Measurements from ENCODE around the gene PLCL1. TPM values are rescaled to one million over a fixed set of nuclear protein-coding genes. Genes with fewer than 3 reads are reported as not detected.
A peak's percentile ranks its signal among the peaks of the same experiment; 100 is the strongest.

The PLCL1 gene
- total RNA-seq, 1 donor from 2014 or later: 0.50 TPM

DNA sequence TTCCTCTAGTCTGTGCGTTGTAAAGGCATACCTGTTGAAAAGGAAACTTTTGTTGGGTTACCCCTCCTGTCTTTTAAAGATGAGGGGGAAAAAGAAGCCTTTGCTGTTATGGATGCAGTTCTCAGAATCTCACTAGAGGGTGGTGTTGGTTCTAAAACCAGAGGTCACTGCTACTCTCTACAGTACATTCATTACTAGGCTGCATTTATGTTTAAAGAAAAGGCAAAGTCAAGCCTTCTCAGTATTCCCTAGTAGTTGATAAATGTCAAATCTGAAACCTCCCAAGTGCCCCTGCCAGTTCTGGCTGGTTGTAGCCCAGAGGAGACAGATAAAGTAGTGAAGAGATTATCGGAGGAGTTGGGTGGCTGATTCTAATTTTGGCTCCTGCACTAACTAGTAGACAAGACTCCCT lies 1.4 kb upstream of the PLCL1 start:
- Mint-ChIP-seq H3K36me3 (ENCODE audit: low read depth) (no peaks in the 10 kb centered on the region), H3K27ac (ENCODE audit: unreplicated experiment) (no peak overlapping the region), H3K4me1 (ENCODE audit: low read depth) (peaks cover 15% of the 10 kb centered on the region), H3K27me3 (ENCODE audit: low read depth) (peaks cover 44% of the 10 kb centered on the region), H3K9me3 (ENCODE audit: low read depth) (no peaks in the 10 kb centered on the region), H3K4me3 (ENCODE audit: unreplicated experiment) (no peak overlapping the region)
- TF ChIP-seq, protein P1, sequence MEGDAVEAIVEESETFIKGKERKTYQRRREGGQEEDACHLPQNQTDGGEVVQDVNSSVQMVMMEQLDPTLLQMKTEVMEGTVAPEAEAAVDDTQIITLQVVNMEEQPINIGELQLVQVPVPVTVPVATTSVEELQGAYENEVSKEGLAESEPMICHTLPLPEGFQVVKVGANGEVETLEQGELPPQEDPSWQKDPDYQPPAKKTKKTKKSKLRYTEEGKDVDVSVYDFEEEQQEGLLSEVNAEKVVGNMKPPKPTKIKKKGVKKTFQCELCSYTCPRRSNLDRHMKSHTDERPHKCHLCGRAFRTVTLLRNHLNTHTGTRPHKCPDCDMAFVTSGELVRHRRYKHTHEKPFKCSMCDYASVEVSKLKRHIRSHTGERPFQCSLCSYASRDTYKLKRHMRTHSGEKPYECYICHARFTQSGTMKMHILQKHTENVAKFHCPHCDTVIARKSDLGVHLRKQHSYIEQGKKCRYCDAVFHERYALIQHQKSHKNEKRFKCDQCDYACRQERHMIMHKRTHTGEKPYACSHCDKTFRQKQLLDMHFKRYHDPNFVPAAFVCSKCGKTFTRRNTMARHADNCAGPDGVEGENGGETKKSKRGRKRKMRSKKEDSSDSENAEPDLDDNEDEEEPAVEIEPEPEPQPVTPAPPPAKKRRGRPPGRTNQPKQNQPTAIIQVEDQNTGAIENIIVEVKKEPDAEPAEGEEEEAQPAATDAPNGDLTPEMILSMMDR (IDR thresholded peaks at IDR 0.05): peak; percentile 92
- DNase-seq (ENCODE audit: low spot score): no peak

DNA sequence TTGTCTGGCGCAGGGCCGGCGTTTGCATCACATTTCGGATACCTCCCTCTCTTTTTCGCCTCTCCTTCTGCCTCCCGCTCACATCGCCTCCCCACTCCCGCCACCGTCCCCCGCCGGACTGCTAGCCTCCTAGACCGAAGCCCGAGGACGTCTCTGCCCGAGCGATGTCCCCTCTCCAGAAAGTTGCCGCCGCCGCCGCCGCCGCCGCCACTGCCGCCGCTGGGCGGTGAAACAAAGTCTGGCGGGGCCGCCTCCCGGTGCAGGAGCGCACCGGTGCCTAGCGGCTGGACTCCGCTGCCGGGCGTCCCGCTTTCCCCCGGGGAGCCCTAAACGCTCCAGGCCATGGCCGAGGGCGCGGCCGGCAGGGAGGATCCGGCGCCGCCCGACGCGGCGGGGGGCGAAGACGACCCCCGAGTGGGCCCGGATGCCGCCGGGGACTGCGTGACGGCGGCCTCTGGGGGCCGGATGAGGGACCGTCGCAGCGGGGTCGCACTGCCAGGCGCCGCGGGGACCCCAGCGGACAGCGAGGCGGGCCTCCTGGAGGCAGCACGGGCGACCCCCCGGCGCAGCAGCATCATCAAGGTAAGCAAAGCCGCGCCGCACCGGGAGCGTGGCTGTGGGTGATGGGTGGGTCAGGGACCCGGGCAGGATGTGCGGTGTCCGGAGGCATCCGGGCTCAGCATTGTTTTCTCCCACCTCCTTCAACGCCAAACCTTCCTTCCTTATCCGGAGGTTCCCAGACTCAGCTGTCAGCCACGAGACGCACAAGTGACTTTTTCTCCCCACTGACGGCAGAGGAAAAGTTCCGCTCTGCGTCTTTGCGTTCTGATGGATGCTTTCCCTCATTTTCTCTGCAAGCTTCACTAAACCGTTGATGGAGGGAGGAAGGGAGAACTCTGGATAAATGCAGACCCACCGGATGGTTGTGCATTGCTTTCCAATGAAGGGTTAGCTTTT lies 643 bp downstream of the PLCL1 start:
- H3K27ac Mint-ChIP-seq (ENCODE audit: unreplicated experiment): no peak overlapping the region
- no peaks in the 10 kb centered on the region for H3K36me3 Mint-ChIP-seq (ENCODE audit: low read depth)
- TF ChIP-seq, protein P1 (IDR thresholded peaks at IDR 0.05): peak; percentile 38
- peaks cover 41% of the 10 kb centered on the region for H3K27me3 Mint-ChIP-seq (ENCODE audit: low read depth)
- peak overlapping the region; percentile 83 for H3K4me3 Mint-ChIP-seq (ENCODE audit: unreplicated experiment)
- DNase-seq (ENCODE audit: low spot score): peak; percentile 84
- H3K4me1 Mint-ChIP-seq (ENCODE audit: low read depth): peaks cover 15% of the 10 kb centered on the region
- H3K9me3 Mint-ChIP-seq (ENCODE audit: low read depth): no peaks in the 10 kb centered on the region

DNA sequence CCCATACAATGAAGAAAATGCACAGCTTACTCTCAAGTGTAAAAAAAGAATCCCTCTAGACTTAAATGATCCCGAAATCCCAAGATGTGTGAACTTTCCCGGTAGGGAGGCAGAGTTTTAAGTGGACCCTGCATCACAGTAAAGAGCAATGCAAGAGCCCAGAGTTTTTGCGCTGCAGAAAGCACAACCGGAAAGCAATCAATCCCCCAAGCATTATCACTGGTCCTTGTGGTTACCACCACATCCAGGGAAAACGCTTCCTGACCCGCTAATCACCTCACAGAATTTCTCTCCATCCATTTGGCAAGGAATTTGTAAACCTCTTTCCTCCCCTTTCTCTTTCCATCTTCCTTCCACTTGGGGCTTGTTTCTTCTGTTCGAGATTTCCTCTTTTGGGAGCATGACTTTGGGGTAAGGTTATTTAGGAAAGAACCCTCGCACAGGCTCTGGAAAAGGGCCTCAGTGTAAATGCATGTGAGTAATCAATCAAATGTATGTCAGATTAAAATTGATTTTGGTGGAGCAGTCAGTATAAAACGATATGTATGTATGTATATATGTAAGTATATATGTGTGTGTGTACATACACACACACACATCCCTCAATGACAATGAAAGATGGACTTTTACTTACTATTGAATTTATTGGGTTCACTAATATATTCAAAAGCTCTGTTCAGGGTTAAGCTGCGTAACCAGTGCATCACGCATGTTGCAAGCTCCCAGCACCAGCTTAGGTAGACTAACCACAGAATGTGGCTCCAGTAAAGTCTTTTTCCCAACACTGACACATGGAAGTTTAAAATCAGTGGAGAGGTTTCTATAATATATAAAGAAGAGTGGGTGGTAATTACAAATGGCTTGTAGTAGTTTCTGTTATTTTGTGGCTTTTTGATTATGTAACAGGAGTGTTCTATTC lies 1.6 kb downstream of the PLCL1 start:
- Mint-ChIP-seq H3K4me3 (ENCODE audit: unreplicated experiment) (peak overlapping the region; percentile 68), H3K4me1 (ENCODE audit: low read depth) (peaks cover 15% of the 10 kb centered on the region), H3K27me3 (ENCODE audit: low read depth) (peaks cover 43% of the 10 kb centered on the region), H3K9me3 (ENCODE audit: low read depth) (no peaks in the 10 kb centered on the region), H3K27ac (ENCODE audit: unreplicated experiment) (no peak overlapping the region), H3K36me3 (ENCODE audit: low read depth) (no peaks in the 10 kb centered on the region)
- TF ChIP-seq, protein P1 (IDR thresholded peaks at IDR 0.05): no peak
- DNase-seq (ENCODE audit: low spot score): no peak

DNA sequence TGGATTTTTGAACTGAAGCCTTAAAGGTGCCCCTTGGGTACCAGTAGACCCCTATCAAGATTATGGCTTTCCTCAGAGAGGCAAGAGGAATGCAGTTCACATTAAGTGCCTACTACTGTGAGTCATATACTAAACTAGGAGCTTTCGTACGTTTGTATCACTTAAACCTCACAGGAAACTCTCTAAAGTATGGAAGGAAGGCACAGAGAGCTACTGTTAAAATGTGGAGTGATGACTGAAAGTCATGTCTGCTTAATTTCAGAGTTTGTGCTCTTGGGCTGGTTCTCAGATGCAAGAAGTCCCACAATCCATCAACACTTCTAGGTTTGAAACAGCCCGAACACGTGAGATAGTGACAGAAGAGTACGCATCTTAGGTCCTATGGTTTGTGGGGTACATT lies 4.7 kb downstream of the PLCL1 start:
- Mint-ChIP-seq H3K36me3 (ENCODE audit: low read depth) (no peaks in the 10 kb centered on the region), H3K9me3 (ENCODE audit: low read depth) (no peaks in the 10 kb centered on the region), H3K4me3 (ENCODE audit: unreplicated experiment) (no peak overlapping the region), H3K27me3 (ENCODE audit: low read depth) (peaks cover 37% of the 10 kb centered on the region), H3K4me1 (ENCODE audit: low read depth) (peaks cover 8% of the 10 kb centered on the region), H3K27ac (ENCODE audit: unreplicated experiment) (no peak overlapping the region)
- TF ChIP-seq, protein P1 (IDR thresholded peaks at IDR 0.05): no peak
- no peak for DNase-seq (ENCODE audit: low spot score)

DNA sequence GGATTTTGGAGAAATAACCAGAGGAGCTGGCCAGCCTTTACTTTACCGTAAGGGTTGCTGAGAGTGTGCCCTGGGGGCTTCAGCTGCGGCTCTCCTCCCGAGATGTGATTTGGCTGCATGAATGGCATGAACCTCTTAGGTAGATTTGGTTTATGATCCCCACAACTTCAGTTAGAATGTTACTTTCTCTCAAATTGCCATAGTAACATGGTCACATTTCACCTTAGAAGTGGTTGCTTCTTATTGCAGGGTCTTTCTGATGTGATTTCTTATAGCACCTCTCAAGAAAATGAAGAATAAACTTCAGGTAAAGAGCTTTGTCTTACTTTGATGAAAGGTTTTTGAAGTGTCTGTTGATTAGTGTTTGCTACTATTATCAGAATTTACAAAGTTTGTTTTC lies 5.6 kb downstream of the PLCL1 start:
- DNase-seq (ENCODE audit: low spot score): no peak
- Mint-ChIP-seq H3K27ac (ENCODE audit: unreplicated experiment) (no peak overlapping the region), H3K36me3 (ENCODE audit: low read depth) (no peaks in the 10 kb centered on the region), H3K4me1 (ENCODE audit: low read depth) (peaks cover 5% of the 10 kb centered on the region), H3K4me3 (ENCODE audit: unreplicated experiment) (no peak overlapping the region), H3K9me3 (ENCODE audit: low read depth) (no peaks in the 10 kb centered on the region), H3K27me3 (ENCODE audit: low read depth) (peaks cover 35% of the 10 kb centered on the region)
- TF ChIP-seq, protein P1 (IDR thresholded peaks at IDR 0.05): no peak
